HG03558 (cell line): ENCODE measurements around the gene RANBP17.

Experiments
- ATAC-seq: cut with Tn5 transposase; IDR thresholded peaks from one replicate; pipeline ENCODE4 v1.9.1; 2021; ENCODE audit warnings: moderate number of reproducible peaks; ENCODE audit not compliant: unreplicated experiment; ENCODE audit errors: extremely low read depth

Gene RANBP17

GRCh38 chr5:171074747-171075146 is 212.9 kb downstream of the RANBP17 start:
- ATAC-seq = no peak

GRCh38 chr5:171080186-171080938 is 218.5 kb downstream of the RANBP17 start:
- ATAC-seq = no peak

- no peak for ATAC-seq
These were observed 219.5 kb downstream of the RANBP17 start for GRCh38 chr5:171081319-171081718.

- no peak for ATAC-seq
These were observed 230.4 kb downstream of the RANBP17 start for GRCh38 chr5:171092194-171092593.

- no peak for ATAC-seq
These were observed 231.8 kb downstream of the RANBP17 start for GRCh38 chr5:171093598-171093997.

- ATAC-seq = no peak
These were observed 232.5 kb downstream of the RANBP17 start for GRCh38 chr5:171094356-171094755.

GRCh38 chr5:171102877-171103610 is 241.2 kb downstream of the RANBP17 start:
- ATAC-seq = no peak

- ATAC-seq = no peak
These were observed 245.9 kb downstream of the RANBP17 start for GRCh38 chr5:171107669-171108068.

- ATAC-seq = no peak
These were observed 253.7 kb downstream of the RANBP17 start for GRCh38 chr5:171115519-171115918.

- no peak for ATAC-seq
These were observed 254.9 kb downstream of the RANBP17 start for GRCh38 chr5:171116719-171117118.

- no peak for ATAC-seq
These were observed 259.3 kb downstream of the RANBP17 start for GRCh38 chr5:171120986-171121622.

- no peak for ATAC-seq
These were observed 259.8 kb downstream of the RANBP17 start for GRCh38 chr5:171121638-171122037.

- no peak for ATAC-seq
These were observed 260.6 kb downstream of the RANBP17 start for GRCh38 chr5:171122372-171122771.

- ATAC-seq = no peak
These were observed 261.6 kb downstream of the RANBP17 start for GRCh38 chr5:171123417-171123816.

GRCh38 chr5:171127314-171127713 is 265.5 kb downstream of the RANBP17 start:
- ATAC-seq = no peak

- no peak for ATAC-seq
These were observed 266.3 kb downstream of the RANBP17 start for GRCh38 chr5:171128136-171128535.

GRCh38 chr5:171129308-171129707 is 267.5 kb downstream of the RANBP17 start:
- no peak for ATAC-seq

GRCh38 chr5:171131497-171131896 is 269.7 kb downstream of the RANBP17 start:
- ATAC-seq = no peak

GRCh38 chr5:171137768-171138525 is 276.1 kb downstream of the RANBP17 start:
- ATAC-seq = no peak

GRCh38 chr5:171139227-171139626 is 277.4 kb downstream of the RANBP17 start:
- no peak for ATAC-seq
